ENCODE data around the gene KDELR3.

Gene KDELR3

GRCh38 chr22:38440747-38441350, 27.0 kb upstream of the KDELR3 start:
- Histone ChIP-seq H3K36me3 (no peaks in the 10 kb centered on the region), H3K9me3 (ENCODE audit: severe bottlenecking) (no peaks in the 10 kb centered on the region), H3K27ac (no peak overlapping the region), H3K4me3 (ENCODE audit: low read depth, low read length) (no peak overlapping the region), H3K27me3 (ENCODE audit: insufficient read depth, low read depth, severe bottlenecking) (no peaks in the 10 kb centered on the region)
- DNase-seq = no peak
- TF ChIP-seq CTCF (IDR thresholded peaks at IDR 0.05; ENCODE audit: low read depth, low read length) = no peak

GRCh38 chr22:38441620-38442287, 26.1 kb upstream of the KDELR3 start:
- Histone ChIP-seq H3K27me3 (ENCODE audit: insufficient read depth, low read depth, severe bottlenecking) (no peaks in the 10 kb centered on the region), H3K9me3 (ENCODE audit: severe bottlenecking) (no peaks in the 10 kb centered on the region), H3K4me3 (ENCODE audit: low read depth, low read length) (no peak overlapping the region), H3K27ac (no peak overlapping the region), H3K36me3 (no peaks in the 10 kb centered on the region)
- TF ChIP-seq CTCF (IDR thresholded peaks at IDR 0.05; ENCODE audit: low read depth, low read length) = no peak
- no peak for DNase-seq

- Histone ChIP-seq H3K4me3 (ENCODE audit: low read depth, low read length) (no peak overlapping the region), H3K27ac (no peak overlapping the region), H3K9me3 (ENCODE audit: severe bottlenecking) (no peaks in the 10 kb centered on the region), H3K36me3 (no peaks in the 10 kb centered on the region), H3K27me3 (ENCODE audit: insufficient read depth, low read depth, severe bottlenecking) (no peaks in the 10 kb centered on the region)
- no peak for TF ChIP-seq CTCF (IDR thresholded peaks at IDR 0.05; ENCODE audit: low read depth, low read length)
- DNase-seq = no peak
Observed at GRCh38 chr22:38442967-38443627, 24.8 kb upstream of the KDELR3 start.

- DNase-seq = no peak
Observed at GRCh38 chr22:38443628-38444521, 24.0 kb upstream of the KDELR3 start.

GRCh38 chr22:38444783-38445182, 23.1 kb upstream of the KDELR3 start:
- no peak overlapping the region for H3K27ac ChIP-seq
- H3K9me3 ChIP-seq (ENCODE audit: severe bottlenecking) = no peaks in the 10 kb centered on the region
- no peaks in the 10 kb centered on the region for H3K36me3 ChIP-seq
- DNase-seq = no peak
- TF ChIP-seq CTCF (IDR thresholded peaks at IDR 0.05; ENCODE audit: low read depth, low read length) = no peak
- H3K4me3 ChIP-seq (ENCODE audit: low read depth, low read length) = no peak overlapping the region
- H3K27me3 ChIP-seq (ENCODE audit: insufficient read depth, low read depth, severe bottlenecking) = no peaks in the 10 kb centered on the region

More at GRCh38 chr22:38443628-38444521, 24.0 kb upstream of the KDELR3 start:
- Histone ChIP-seq H3K27me3 (ENCODE audit: insufficient read depth, low read depth, severe bottlenecking) (no peaks in the 10 kb centered on the region), H3K9me3 (ENCODE audit: severe bottlenecking) (no peaks in the 10 kb centered on the region), H3K27ac (no peak overlapping the region), H3K4me3 (ENCODE audit: low read depth, low read length) (no peak overlapping the region), H3K36me3 (no peaks in the 10 kb centered on the region)
- no peak for TF ChIP-seq CTCF (IDR thresholded peaks at IDR 0.05; ENCODE audit: low read depth, low read length)
